ENCODE results near the gene OSBPL5.

DNA sequence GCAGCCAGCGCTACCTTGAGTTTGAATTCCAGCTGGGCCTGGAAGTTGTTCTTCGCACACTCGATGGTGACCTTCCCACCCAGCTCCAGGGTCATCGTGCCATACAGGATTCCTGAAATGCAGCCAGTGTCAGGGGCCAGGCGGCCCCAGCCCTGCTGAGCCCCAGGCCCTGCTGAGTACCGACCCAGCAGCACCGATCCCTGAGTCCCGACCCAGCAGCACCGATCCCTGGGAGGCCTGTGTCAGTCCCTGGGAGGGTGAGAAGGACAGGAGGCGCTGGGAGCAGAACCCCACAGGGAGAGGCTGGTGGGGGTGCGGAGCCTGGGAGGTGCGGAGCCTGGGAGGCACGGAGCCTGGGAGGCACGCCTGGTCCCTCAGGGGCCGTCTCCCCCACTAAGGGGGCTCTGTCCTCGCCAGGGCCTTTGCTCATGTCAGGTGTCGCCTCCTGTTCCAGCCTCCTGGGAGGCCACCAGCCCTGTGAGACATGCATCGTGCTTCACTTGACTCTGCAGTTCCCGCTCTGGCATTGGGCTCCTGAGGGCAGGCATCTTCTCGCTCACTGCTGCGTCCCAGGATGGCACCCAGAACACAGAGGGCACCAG, 70.8 kb downstream of the OSBPL5 start:
- TF ChIP-seq, protein P1, sequence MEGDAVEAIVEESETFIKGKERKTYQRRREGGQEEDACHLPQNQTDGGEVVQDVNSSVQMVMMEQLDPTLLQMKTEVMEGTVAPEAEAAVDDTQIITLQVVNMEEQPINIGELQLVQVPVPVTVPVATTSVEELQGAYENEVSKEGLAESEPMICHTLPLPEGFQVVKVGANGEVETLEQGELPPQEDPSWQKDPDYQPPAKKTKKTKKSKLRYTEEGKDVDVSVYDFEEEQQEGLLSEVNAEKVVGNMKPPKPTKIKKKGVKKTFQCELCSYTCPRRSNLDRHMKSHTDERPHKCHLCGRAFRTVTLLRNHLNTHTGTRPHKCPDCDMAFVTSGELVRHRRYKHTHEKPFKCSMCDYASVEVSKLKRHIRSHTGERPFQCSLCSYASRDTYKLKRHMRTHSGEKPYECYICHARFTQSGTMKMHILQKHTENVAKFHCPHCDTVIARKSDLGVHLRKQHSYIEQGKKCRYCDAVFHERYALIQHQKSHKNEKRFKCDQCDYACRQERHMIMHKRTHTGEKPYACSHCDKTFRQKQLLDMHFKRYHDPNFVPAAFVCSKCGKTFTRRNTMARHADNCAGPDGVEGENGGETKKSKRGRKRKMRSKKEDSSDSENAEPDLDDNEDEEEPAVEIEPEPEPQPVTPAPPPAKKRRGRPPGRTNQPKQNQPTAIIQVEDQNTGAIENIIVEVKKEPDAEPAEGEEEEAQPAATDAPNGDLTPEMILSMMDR (IDR thresholded peaks at IDR 0.05), result no peak
- TF ChIP-seq POLR2A (IDR thresholded peaks at IDR 0.05), result no peak
